Inflammatory macrophage treated with lipopolysaccharide for 1 hour (primary cell): ENCODE results near the gene FNDC3A.
"Not testable (repeated sequence)": the region's sequence is repeated elsewhere in the genome, so short reads cannot be mapped to it uniquely, and the experiment has no call there.

Source experiments
- DNase-seq, 2 donors: peaks; one replicate each; pipeline ENCODE4 v3.0.0-alpha.2; 2020 to 2022

FNDC3A gene

DNA sequence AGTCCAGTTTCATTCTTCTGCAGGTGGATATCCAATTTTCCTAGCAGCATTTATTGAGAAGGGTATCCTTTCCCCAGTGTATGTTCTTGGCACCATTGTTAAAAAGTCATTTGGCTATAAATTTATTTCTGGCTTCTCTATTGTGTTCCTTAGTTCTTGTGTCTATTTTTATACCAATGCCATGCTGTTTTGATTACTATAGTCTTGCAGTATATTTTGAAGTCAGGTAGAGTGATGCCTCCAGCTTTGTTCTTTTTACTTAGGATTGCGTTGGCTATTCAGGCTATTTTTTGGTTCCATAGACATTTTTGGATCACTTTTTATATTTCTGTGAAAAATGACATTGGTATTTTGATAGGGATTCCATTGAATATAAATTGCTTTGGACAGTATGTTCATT, 172.7 kb downstream of the FNDC3A start:
- no peak for DNase-seq

DNA sequence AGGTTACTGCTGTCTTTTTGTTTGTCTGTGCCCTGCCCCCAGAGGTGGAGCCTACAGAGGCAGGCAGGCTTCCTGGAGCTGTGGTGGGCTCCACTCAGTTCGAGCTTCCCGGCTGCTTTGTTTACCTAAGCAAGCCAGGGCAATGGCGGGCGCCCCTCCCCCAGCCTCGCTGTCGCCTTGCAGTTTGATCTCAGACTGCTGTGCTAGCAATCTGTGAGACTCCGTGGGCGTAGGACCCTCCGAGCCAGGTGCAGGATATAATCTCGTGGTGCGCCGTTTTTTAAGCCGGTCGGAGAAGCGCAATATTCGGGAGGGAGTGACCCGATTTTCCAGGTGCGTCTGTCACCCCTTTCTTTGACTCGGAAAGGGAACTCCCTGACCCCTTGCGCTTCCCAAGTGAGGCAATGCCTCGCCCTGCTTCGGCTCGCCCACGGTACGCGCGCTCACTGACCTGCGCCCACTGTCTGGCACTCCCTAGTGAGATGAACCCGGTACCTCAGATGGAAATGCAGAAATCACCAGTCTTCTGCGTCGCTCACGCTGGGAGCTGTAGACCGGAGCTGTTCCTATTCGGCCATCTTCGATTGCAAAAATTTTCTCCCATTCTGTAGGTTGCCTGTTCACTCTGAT, 182.4 kb downstream of the FNDC3A start:
- DNase-seq: not testable (repeated sequence)

DNA sequence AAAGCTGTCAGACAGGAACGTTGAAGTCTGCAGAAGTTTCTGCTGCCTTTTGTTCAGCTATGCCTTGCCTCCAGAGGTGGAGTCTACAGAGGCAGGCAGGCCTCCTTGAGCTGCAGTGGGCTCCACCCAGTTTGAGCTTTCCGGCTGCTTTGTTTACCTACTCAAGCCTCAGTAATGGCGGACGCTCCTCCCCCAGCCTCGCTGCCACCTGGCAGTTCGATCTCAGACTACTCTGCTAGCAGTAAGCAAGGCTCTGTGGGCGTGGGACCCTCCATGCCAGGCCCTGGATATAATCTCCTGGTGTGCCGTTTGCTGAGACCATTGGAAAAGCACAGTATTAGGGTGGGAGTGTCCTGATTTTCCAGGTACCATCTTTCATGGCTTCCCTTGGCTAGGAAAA, 187.4 kb downstream of the FNDC3A start:
- not testable (repeated sequence) for DNase-seq

- no peak for DNase-seq
Observed at GRCh38 chr13:49164712-49165111, 189.0 kb downstream of the FNDC3A start.

GRCh38 chr13:49165798-49166752, 190.4 kb downstream of the FNDC3A start:
- peak in 1 of 2 donors; percentile 33 for DNase-seq

DNA sequence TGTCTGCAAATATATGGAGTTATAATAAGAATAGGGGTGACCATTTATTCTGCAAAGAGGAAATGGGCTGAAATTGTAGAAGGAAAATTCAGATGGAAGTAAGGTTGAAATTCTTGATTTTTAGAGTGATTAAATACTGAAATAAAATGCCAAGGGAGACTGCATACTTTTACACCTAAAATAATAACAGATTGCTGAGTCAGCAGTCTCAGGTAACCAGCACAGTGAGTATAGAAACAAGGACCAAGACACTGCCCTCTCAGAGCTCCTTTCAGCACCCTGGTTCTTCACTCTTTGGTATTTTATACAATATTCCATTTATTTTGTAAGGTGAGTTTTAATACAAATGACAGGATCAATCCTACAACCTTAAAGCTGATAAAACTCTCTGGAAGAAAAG, 195.6 kb downstream of the FNDC3A start:
- DNase-seq: no peak

GRCh38 chr13:49183672-49184325, 208.1 kb downstream of the FNDC3A start:
- DNase-seq: peak; percentile 28 to 53

- DNase-seq: no peak
Observed at GRCh38 chr13:49184621-49185020, 208.9 kb downstream of the FNDC3A start.

GRCh38 chr13:49185264-49185663, 209.6 kb downstream of the FNDC3A start:
- DNase-seq: peak; percentile 34 to 55

DNA sequence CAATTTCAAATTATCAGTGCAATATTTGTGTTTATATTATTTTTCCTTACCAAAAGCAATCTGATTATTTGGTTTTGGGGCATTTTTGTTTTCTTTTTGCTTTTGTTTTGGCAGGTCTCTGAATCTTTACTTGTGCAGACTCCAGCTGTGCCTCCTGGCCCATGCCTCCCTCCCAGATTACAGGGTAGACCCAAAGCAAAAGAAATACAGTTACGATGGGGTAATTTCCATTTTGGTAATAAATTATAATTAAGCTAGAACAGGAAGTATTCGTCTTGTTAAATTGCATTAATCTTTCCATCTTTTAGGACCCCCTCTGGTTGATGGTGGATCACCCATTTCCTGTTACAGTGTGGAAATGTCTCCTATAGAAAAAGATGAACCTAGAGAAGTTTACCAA, 215.2 kb downstream of the FNDC3A start:
- no peak for DNase-seq

GRCh38 chr13:49206641-49207040, 230.9 kb downstream of the FNDC3A start:
- no peak for DNase-seq

DNA sequence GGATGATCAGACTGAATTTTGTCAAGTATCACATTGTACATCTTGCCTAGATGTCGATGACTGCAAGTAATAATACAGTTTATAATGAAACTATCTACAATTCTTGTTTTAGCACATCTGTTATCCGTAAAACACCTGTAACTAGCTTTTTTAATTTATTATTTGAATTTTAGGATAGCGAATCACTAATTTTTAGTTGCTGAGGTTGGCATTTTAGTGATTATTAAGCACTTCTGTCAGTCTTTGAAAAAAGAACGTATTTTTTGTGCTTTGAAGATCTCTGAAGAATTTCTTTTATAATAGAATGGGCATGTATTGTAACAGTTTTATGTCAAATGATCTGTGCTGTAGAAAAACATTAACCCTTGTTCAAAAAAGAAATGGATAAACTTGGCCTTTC, 232.9 kb downstream of the FNDC3A start:
- no peak for DNase-seq

- DNase-seq: no peak
Observed at GRCh38 chr13:49210114-49210513, 234.4 kb downstream of the FNDC3A start.

DNA sequence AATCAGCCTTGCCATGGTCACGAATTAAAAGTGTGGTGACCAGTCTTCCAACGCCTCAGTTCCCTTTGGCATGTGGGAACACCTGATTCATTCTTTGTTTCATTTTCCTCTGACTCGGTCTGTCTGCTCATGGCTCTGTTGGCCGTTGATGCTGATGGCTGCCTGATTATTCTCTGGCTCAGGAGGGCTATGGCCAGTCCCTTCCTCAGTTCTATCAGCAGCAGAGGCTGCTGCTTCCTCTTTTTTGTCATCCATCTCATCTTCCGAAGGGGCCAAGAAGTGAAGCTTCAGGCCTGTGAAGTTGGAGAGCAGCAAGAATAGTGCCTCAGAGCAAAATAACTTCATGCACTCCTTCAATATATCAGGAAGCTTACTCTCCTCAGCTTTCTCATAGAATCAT, 235.0 kb downstream of the FNDC3A start:
- DNase-seq: no peak

DNA sequence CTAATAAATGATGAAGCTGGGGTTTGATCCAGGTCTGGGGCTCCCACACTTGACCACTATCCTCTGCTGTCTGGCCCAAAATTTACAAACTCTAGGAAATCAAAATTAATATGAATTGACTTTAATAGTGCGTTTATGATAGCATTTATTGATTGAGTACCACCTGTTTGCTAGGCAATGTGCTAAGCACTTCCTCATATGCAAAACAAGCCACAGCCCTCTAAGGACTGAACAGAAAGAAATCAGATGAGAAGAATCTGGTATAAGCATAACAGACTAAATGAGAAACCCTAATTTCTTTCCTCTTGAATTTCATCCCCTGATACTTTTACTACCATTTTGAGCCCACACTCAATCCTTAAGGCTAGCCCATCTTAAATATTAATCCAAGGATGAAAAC, 237.8 kb downstream of the FNDC3A start:
- DNase-seq: no peak

- no peak for DNase-seq
Observed at GRCh38 chr13:49213997-49214916, 238.5 kb downstream of the FNDC3A start.

- DNase-seq: peak; percentile 71 to 74
Observed at GRCh38 chr13:49214917-49215376, 239.2 kb downstream of the FNDC3A start.

DNA sequence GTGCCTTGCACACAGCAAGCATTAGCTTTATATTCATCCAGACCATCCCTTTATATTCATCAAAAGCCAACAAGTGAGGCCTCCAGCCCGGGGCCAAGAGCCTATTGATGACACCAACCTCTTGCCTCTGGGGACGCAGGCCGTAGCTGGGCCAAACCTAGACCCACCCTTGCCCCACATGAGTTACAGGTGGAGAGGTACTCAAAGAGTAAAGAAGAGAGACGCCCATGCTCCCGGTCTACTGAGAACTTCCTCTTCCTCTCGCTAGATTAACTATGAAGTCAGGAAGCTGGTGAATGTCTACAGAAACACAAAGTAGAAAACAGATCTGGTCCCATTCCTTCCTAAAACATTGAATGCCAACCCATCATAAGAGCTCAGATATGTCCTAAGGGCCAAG, 240.6 kb downstream of the FNDC3A start:
- DNase-seq: peak in 1 of 2 donors; percentile 17

DNA sequence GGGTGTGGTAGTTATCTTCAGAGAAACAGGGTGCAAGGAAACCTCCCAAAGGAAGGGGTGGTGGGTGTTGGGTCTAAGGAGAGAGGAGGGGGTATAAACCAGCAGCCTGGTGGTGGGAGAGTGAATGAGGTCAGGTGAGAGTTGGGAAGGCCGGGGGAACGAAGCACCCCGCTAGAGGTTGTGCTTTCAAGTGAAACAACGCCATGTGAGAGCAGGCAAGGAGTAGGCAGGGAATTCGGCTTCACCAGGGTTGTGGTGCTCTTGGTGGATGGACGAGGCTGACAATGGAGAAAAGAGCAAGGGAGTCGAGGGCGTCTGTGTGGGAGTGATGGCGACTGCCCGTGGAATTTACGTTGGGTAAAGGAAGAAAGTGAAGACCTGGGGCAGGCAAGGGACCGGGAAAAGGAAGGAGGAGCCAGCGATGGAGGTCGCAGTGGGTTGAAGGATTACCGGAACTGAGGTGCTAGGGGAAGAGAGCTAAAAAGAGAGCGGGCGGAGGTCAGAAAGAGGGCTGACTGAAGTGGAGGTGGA, 242.3 kb downstream of the FNDC3A start:
- DNase-seq: no peak

DNA sequence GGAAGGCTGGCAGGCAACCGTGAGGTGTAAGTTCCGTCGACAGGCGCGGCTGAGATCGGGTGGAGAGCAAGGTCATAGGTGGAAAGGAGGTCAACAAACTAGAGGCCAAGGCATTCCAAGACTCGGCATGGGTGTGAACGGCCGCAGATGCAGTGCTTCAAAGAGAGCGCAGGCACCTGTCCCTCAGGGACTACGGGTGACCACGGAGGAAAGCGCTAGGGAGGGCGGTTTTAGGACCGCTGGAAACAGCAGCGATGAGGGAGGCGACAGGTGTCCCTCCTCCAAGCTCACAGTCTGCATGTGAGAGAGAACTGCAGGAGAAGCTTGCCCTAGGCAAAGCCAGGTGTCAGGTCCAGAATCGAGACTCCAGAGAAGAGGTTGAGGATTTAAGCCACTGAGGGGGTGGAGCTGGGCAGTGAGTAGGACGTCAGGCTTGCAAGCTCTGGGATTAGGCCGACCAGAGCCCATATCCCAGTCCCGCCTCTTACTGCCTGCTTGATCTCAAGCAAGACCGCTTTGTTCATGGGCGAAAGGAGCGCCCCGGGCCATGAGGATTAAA, 242.9 kb downstream of the FNDC3A start:
- no peak for DNase-seq

GRCh38 chr13:49219647-49220035, 243.9 kb downstream of the FNDC3A start:
- no peak for DNase-seq
